Neural crest cell (in vitro differentiated cells): ENCODE results near the gene TPX2. TPM values are rescaled to one million over a fixed set of nuclear protein-coding genes. Genes with fewer than 3 reads are reported as not detected.
"Not testable (repeated sequence)": the region's sequence is repeated elsewhere in the genome, so short reads cannot be mapped to it uniquely, and the experiment has no call there.

Experiments
- DNase-seq: peaks from one replicate; pipeline ENCODE4 v3.0.0; 2021; ENCODE audit warnings: low read depth, mixed read lengths, low spot score
- H3K27ac Mint-ChIP-seq: one replicate; pipeline ENCODE4 v1.8.0; 2021; ENCODE audit warnings: mild to moderate bottlenecking, mixed read lengths; ENCODE audit not compliant: unreplicated experiment
- H3K27me3 Mint-ChIP-seq: 2 replicates; pipeline ENCODE4 v1.8.0; 2021; ENCODE audit warnings: low read depth, mild to moderate bottlenecking, mixed read lengths
- H3K36me3 Mint-ChIP-seq: 2 replicates; pipeline ENCODE4 v1.8.0; 2021; ENCODE audit warnings: low read depth, mild to moderate bottlenecking, mixed read lengths
- H3K4me1 Mint-ChIP-seq: 2 replicates; pipeline ENCODE4 v1.8.0; 2021; ENCODE audit warnings: mixed read lengths
- H3K4me3 Mint-ChIP-seq: one replicate; pipeline ENCODE4 v1.8.0; 2021; ENCODE audit warnings: mild to moderate bottlenecking, mixed read lengths
- H3K9me3 Mint-ChIP-seq: 2 replicates; pipeline ENCODE4 v1.8.0; 2021; ENCODE audit warnings: mixed read lengths
- CTCF ChIP-seq: fragments of 200-600 bp; sonication (generic); conservative IDR thresholded peaks from 2 replicates; pipeline ENCODE4 v1.5.0; 2021; ENCODE audit warnings: antibody characterized with exemption, mild to moderate bottlenecking
- total RNA-seq: library from RNA; stranded (reverse); gene quantifications from 2 replicates; pipeline ENCODE4 v1.2.1, GENCODE V29; 2021

Gene TPX2
- total RNA-seq, 1 donor from 2014 or later: 208 TPM

GRCh38 chr20:31811198-31811597, 72.1 kb downstream of the TPX2 start:
- H3K4me3 Mint-ChIP-seq: no peak overlapping the region
- no peak for TF ChIP-seq CTCF
- H3K27me3 Mint-ChIP-seq: no peaks in the 10 kb centered on the region
- H3K27ac Mint-ChIP-seq: no peak overlapping the region
- peaks cover 5% of the 10 kb centered on the region for H3K36me3 Mint-ChIP-seq
- H3K9me3 Mint-ChIP-seq: no peaks in the 10 kb centered on the region
- peaks cover 28% of the 10 kb centered on the region for H3K4me1 Mint-ChIP-seq
- no peak for DNase-seq

- no peak for DNase-seq
- Mint-ChIP-seq H3K4me1 (peaks cover 28% of the 10 kb centered on the region), H3K27me3 (no peaks in the 10 kb centered on the region), H3K9me3 (no peaks in the 10 kb centered on the region), H3K27ac (peak overlapping the region; percentile 45), H3K36me3 (peaks cover 2% of the 10 kb centered on the region), H3K4me3 (no peak overlapping the region)
- no peak for TF ChIP-seq CTCF
Observed at GRCh38 chr20:31811796-31812728, 73.0 kb downstream of the TPX2 start.

DNA sequence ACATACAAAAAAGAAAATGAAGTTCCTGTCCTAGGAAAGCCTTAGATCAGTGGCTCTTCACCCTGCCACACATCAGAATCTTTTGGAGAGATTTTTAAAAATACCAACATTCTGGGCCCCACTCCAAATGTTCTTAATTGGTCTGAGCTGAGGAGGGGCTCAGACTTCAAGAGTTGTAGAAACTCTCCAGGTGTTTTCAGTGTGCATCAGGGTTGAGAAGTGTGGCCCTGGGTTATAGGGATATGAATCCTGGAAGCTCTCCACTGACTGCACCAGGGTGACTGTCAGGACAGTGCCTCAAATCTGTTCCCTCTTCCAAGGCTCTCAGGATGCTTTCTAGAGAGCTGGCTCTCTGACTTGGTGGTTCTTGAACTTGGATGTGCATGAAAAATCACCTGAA, 74.5 kb downstream of the TPX2 start:
- DNase-seq: no peak
- no peak overlapping the region for H3K27ac Mint-ChIP-seq
- no peak overlapping the region for H3K4me3 Mint-ChIP-seq
- no peak for TF ChIP-seq CTCF
- H3K36me3 Mint-ChIP-seq: peaks cover 2% of the 10 kb centered on the region
- H3K4me1 Mint-ChIP-seq: peaks cover 23% of the 10 kb centered on the region
- no peaks in the 10 kb centered on the region for H3K9me3 Mint-ChIP-seq
- no peaks in the 10 kb centered on the region for H3K27me3 Mint-ChIP-seq

DNA sequence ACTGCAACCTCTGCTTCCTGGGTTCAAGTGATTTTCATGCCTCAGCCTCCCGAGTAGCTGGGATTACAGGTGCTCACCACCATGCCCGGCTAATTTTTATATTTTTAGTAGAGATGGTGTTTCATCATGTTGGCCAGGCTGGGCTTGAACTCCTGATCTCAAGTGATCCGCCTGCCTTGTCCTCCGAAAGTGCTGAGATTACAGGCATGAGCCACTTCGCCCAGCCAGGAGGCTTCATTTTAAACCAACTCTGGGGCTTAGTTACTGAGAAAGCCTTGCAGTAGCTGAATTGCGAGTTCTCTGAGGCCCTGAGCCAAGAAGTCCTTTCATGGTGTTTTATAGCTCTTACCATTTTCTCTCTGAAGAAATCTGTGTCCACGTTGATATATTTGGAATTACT, 75.1 kb downstream of the TPX2 start:
- not testable (repeated sequence) for H3K9me3 Mint-ChIP-seq

GRCh38 chr20:31815408-31816188, 76.5 kb downstream of the TPX2 start:
- no peaks in the 10 kb centered on the region for H3K27me3 Mint-ChIP-seq
- TF ChIP-seq CTCF: no peak
- no peaks in the 10 kb centered on the region for H3K36me3 Mint-ChIP-seq
- H3K4me1 Mint-ChIP-seq: peaks cover 14% of the 10 kb centered on the region
- H3K27ac Mint-ChIP-seq: no peak overlapping the region
- no peak overlapping the region for H3K4me3 Mint-ChIP-seq
- H3K9me3 Mint-ChIP-seq: no peaks in the 10 kb centered on the region
- DNase-seq: no peak

More for the DNA sequence above, 75.1 kb downstream of the TPX2 start:
- H3K27ac Mint-ChIP-seq, H3K4me3 Mint-ChIP-seq, H3K36me3 Mint-ChIP-seq, H3K27me3 Mint-ChIP-seq, DNase-seq: not testable (repeated sequence)
- peaks cover 20% of the 10 kb centered on the region for H3K4me1 Mint-ChIP-seq
